Measurements from ENCODE around the gene SLC2A11.
"Not testable (repeated sequence)": the region's sequence is repeated elsewhere in the genome, so short reads cannot be mapped to it uniquely, and the experiment has no call there.

SLC2A11 gene

DNA sequence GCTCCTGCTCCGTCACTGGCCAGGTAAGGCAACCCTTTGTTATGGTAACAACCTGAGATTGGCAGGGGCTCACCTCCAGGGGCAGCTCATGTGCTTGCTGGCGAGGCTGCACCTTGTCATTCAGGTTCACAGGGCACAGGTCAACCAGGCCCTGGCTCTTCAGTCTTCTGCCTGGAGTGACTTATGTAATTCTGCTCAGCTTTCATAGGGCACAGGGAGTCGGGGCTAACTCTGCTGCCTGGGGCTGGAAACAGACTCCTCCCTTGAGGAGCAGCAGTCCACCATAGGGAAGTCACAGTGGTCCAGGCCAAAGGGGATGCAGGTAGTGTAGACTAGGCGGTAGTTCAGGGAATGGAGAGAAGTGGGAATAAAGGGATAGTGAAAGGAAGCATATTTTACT lies 35.0 kb downstream of the SLC2A11 start:
- DNase-seq: no peak

DNA sequence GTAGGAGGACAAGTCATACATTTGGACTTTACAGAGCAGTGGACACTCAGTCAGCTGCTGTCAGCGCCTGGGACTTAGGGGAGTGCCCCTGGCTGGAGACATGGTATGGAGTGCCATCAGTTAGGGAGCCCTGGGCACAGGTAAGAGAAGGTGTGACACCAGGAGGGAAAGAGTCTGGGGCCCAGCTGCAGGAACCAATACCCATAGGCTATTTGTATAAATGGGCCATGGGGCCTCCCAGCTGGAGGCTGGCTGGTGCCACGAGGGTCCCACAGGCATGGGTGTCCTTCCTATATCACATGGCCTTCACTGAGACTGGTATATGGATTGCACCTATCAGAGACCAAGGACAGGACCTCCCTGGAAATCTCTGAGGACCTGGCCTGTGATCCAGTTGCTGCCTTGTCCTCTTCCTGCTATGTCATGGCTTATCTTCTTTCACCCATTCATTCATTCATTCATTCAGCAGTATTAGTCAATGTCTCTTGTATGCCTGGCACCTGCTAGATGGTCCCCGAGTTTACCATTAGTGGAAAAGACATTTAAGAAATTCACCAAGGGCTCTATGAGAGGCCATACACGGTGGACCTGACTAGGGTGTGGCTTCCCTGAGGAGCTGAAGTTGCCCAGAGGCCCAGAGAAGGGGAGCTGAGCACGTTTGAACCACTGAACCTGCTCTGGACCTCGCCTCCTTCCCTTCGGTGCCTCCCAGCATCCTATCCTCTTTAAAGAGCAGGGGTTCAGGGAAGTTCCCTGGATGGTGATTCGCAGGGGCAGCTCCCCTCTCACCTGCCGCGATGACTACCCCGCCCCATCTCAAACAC lies 35.7 kb downstream of the SLC2A11 start:
- no peak for DNase-seq

DNA sequence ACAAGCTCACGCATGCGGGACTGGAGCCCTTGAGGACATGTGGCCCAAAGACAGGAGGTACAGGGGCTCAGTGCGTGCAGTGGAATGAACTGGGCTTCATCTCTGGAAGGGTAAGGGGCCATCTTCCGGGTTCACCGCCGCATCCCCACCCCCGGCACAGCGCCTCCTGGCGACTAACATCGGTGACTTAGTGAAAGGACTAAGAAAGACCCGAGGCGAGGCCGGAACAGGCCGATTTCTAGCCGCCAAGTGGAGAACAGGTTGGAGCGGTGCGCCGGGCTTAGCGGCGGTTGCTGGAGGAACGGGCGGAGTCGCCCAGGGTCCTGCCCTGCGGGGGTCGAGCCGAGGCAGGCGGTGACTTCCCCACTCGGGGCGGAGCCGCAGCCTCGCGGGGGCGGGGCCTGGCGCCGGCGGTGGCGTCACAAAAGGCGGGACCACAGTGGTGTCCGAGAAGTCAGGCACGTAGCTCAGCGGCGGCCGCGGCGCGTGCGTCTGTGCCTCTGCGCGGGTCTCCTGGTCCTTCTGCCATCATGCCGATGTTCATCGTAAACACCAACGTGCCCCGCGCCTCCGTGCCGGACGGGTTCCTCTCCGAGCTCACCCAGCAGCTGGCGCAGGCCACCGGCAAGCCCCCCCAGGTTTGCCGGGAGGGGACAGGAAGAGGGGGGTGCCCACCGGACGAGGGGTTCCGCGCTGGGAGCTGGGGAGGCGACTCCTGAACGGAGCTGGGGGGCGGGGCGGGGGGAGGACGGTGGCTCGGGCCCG lies 36.5 kb downstream of the SLC2A11 start, which contains the start of gene MIF:
TSS of gene MIF (plus strand) at position 439 of the 765 bp plus-strand sequence. CDS start at position 531, 92 bp downstream.
- DNase-seq: peak; percentile 94

DNA sequence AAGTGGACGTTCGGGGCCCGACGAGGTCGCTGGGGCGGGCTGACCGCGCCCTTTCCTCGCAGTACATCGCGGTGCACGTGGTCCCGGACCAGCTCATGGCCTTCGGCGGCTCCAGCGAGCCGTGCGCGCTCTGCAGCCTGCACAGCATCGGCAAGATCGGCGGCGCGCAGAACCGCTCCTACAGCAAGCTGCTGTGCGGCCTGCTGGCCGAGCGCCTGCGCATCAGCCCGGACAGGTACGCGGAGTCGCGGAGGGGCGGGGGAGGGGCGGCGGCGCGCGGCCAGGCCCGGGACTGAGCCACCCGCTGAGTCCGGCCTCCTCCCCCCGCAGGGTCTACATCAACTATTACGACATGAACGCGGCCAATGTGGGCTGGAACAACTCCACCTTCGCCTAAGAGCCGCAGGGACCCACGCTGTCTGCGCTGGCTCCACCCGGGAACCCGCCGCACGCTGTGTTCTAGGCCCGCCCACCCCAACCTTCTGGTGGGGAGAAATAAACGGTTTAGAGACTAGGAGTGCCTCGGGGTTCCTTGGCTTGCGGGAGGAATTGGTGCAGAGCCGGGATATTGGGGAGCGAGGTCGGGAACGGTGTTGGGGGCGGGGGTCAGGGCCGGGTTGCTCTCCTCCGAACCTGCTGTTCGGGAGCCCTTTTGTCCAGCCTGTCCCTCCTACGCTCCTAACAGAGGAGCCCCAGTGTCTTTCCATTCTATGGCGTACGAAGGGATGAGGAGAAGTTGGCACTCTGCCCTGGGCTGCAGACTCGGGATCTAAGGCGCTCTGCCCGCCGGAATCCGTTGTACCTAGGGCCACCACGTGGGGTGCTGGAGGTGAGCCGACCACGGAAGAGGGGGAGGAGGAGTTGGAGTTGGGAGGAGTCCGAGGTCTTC lies 37.3 kb downstream of the SLC2A11 start:
- peak; percentile 72 for DNase-seq

DNA sequence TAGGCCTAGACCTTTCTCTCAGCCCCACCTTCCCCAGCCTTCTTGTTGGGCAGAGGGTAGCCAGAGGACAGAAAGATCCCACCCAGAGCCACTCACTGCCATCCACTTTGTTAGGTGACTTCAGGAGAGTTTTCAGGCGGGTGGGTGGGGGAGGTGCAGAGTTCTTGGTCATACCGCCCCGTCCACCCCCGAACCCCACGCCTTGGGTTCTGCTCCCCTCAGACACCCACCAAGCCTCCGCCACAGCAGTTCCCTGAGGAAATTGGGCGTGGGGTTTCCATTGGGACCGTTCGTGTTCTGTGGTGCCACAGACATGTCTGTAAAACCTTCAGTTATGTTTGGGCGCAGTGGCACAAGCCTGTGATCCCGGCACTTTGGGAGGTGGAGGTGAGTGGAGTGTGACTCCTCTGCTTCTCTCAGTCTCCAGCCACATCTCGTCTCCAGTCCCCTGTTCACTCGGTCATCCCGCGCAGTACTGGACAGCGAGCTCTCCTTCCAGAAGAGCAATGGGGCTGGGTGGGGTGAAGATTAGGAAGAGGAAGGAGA lies 38.0 kb downstream of the SLC2A11 start:
- no peak for DNase-seq

DNA sequence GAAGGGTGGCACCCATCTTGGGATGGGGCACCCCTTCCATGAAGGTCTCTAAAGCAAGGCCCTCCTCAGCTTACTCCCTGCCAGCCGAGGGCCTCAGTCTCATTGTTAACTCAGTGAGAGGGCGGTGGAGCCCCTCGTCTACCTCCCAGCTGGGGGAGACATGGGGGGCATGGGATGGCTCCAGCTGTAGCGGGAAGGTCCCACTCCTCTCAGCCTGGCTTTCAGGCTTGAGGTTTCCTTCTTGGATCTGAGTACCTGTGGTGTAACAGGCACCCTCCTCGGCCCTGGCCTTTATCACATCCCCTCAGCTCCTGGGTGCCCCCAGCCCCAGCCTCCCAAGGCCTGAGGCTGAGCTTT lies 38.5 kb downstream of the SLC2A11 start:
- DNase-seq: no peak

DNA sequence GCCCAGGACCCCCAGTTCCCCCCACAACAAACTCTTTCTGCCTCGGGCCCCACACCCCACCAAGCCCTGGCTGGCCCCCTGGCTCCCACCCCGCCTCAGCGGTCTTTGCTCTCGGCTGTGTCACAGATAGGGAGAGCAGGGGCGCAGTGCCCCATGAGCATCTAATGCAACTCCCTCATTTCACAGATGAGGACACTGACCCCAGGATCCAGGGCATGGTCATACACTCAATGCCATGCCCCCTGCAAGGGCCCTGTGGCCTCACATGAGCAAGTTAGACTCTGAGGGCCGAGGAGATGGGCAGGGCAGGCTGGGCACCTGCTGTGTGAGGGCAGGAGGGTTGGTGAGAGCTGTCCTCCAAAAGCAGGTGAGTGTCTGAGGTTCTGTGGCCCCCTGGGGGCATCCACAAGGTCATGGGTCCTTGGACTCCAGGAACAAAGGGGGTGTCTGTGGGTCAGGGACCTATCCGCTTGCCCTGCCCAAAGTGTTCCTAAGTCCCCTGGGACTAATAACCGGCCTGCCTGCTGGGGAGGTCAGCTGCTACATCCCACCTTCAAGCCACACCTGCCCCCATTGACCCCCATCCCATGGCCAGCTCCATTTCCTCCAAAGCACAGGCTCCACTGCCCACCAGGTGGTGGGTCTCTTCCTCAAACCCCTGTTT lies 39.0 kb downstream of the SLC2A11 start:
- DNase-seq: no peak

DNA sequence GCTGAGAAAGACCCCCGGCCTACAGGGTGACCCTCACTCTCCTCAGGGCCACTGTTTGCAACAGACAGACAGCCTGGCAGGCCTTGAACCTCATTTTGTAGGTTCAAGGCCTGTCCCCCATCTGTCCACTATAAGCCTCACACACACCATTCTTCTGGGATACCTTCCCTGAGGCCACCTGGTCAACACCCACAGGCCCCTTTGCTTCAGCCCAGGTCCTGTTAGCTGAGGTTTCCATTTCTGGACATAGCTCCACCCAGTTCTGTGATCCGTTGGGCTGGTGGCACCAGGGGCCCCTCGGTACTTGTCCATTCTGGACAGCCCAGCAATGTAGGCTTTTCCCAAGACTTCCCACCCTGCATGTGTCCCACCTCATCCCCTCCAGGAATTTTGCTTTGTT lies 39.6 kb downstream of the SLC2A11 start:
- DNase-seq: no peak

DNA sequence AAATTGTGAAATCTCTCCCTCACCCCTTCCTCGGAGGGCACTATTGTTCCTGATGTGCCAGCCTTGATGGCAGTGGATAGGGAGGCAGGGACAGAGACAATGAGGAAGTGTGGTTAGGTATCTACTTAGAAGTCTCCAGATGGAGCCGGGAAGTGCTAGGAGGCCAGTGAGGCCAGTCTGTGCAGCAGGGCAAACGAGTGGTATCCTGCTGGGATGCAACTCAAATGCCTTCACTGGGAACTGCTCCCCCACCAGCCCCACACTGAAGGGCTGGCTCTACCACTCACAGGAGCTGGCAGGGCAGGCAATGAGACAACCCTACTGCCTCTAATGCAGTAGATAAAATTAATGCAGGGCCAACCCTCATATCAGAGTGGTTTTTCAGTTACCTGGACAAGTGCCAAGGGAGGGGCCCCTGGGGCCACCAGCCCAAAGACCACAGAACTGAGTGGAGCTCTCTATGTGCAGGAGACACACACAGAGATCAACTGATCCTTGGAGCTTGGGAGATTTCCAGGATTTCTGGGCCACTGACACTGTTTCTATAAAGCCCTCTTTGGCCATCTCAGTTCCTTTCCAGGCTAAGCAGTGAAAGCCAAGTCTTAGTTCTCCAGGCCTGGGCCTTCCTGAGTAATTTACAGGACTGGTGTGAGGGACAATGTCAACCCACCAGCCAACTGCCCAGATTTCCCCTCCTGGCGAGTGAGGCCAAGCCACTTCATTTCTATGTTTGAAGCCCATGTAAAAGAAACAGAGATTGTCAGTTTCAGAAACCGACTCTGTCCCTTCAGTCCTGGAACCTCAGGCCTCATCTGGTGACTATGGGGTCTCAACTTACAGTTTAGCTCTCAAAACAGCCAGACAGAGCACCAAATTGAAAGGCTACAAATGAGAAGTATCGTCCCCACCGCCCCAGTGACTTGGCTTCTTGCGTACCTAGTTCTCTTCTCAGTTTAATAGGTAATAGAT lies 40.6 kb downstream of the SLC2A11 start:
- DNase-seq: no peak

DNA sequence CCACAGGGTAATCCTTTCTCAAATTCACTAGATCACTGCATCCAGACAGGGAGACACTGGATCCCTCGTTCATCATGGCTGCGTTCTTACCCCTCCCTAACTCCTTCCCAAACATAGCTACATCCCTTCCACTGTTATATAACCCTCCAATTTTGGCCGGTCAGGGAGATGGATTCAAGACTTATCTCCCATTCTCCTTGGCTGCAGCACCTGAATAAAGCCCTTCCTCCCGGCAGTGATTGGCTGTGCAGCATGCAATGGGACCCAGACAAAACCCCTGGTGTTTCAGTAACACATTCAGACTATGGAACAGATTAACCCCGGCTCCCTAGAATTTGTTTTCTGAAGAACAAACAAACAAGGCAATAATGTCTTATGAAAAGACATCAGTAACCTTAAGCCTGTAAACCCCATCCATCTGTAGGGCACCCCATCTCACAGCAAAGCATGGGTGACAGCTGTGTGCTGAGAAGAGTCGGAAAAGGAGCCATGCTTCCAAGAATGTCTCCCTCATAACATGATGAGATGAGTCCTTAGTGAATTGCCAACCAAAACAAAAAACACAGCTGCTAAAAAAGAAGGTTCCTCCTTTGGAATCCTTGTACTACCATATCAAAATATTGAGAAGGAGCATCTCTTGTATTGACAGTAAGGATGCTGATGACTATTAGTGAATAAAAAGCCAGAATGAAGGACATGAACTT lies 41.5 kb downstream of the SLC2A11 start:
- DNase-seq: no peak

DNA sequence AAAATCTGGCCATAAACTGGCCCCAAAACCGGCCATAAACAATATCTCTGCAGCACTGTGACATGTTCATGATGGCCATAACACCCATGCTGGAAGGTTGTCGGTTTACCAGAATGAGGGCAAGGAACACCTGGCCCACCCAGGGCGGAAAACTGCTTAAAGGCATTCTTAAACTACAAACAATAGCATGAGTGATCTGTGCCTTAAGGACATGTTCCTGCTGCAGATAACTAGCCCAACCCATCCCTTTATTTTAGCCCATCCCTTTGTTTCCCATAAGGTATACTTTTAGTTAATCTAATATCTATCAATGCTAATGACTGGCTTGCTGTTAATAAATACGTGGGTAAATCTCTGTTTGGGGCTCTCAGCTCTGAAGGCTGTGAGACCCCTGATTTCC lies 42.6 kb downstream of the SLC2A11 start:
- DNase-seq: not testable (repeated sequence)

DNA sequence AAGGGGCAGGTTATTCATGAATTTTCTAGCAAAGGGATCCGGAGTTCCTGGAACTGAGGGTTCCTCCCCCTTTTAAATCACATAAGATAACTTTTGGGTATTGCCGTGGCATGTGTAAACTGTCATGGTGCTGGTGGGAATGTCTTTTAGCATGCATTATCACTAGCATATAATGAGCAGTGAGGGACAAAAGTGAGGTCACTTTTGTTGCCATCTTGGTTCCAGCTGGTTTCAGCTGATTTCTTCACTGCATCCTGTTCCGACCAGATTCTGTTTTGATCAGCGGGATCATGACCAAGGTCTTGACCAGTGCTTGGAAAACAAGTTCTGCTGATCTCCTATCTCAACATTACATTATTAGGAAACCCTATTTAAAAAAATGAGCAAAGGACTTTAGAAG lies 43.9 kb downstream of the SLC2A11 start:
- no peak for DNase-seq

DNA sequence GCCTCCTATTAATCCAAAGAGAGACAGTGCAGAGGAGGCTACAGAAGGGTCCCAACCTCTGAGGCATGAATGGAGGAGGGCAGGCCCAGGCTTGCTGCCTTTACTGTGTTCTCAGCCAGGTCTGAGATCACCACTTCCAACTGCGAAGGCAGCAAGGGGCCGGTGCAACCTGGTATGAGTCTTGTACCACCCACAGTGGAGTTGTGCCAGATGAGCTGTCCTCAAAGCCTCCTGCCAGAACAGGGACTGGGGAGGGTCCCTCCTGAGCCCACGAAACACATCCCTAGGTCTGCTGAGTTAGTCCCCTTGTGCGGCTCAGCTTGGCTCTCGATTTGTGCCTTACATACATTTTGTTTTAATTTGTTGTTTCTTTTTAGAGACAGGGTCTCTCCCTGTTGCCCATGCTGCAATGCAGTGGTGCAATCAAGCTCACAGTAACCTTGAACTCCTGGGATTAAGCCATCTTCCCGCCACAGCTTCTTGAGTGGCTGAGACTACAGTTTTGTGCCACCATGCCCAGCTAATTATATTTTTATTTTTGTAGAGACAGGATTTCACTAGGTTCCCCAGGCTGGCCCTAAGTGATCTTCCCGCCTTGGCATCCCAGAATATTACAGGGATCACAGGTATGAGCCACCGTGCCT lies 45.8 kb downstream of the SLC2A11 start:
- DNase-seq: no peak

DNA sequence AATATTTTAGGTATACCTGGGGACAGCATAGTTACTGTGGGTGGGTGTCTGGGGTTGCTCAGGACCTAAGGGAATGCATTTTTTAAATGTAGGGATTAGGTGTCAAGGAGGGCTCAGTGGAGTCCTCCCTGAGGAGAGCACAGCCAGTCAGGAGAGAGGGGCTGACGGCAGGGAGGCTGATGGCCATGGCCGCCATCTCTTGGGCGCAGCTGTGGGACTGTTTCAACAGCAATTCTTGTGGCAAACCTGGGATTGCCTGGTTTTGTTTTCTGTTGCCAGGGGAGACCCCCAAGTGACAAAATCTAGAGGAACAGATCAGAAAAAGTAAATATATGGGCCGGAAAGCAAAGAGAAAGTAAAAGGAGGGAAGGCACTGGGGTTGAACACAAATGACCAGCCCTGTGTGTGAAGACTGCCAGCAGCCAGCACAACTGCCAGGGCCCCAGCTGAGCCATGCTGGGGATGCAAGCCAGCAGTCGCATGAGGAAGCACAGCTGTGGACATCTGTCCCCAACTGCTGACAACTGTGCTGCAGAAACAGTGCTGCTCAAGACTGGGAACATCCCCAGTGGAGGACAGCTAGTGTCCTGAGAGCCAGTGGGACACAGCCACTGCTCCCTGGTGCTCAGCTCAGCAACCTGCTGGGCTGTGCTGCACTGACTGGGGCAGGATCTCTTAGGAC lies 47.0 kb downstream of the SLC2A11 start:
- DNase-seq: no peak

DNA sequence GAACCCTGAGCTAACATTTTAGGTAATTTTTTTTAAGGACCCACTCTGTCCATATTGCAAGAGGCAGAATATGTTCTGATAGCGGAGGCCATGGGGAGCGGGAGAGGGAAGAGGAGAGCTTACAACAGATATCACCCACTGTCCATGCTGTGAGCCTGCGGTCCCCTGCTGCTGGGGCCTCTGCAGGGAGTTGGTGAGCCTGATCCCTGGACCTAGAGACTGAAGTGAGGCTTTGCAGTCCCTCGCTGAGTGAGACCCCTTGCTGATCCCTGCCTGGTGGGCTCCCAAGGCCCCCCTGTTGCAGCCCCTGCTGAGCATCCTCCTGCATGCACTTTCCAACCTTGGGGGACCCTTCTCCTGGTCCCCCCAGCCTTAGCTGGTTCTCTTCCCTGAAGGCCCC lies 49.0 kb downstream of the SLC2A11 start:
- DNase-seq: no peak

DNA sequence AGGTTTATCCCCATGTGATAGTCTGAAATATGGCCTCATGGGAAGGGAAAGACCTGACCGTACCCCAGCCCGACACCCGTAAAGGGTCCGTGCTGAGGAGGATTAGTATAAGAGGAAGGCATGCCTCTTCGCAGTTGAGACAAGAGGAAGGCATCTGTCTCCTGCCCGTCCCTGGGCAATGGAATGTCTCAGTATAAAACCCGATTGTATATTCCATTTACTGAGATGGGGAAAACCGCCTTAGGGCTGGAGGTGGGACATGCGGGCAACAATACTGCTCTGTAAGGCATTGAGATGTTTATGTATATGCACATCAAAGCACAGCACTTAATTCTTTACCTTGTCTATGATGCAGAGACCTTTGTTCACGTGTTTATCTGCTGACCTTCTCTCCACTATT lies 49.7 kb downstream of the SLC2A11 start:
- not testable (repeated sequence) for DNase-seq

DNA sequence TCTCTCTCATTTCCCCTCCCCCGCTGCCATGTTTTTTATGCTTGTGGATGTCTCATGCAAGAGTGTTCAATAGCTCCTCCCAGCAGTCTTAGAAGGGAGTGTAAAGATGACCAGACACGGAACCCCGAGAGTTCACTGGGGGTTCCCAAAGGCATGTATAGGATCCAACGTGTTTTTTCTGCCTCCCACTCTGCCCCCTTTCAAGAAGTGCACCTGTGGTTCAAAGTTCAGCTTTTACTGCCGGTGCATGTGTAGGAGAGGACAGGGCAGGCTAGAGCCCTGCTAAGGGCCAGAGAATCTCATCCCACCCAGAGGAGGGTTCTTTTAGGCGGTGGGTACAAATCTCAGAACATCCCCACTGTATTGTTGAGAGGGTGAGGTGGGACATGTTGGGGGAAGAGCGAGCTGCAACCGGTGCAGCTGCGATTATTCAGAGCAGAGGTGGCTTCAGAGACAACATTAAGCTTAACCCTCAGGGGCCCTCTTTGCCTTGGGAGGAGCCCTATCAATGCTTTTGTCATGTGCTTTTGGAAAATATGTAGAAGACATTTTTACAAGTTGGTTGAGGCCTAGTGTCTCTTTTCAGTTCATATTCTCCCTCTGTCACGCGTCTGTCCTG lies 51.0 kb downstream of the SLC2A11 start:
- no peak for DNase-seq

DNA sequence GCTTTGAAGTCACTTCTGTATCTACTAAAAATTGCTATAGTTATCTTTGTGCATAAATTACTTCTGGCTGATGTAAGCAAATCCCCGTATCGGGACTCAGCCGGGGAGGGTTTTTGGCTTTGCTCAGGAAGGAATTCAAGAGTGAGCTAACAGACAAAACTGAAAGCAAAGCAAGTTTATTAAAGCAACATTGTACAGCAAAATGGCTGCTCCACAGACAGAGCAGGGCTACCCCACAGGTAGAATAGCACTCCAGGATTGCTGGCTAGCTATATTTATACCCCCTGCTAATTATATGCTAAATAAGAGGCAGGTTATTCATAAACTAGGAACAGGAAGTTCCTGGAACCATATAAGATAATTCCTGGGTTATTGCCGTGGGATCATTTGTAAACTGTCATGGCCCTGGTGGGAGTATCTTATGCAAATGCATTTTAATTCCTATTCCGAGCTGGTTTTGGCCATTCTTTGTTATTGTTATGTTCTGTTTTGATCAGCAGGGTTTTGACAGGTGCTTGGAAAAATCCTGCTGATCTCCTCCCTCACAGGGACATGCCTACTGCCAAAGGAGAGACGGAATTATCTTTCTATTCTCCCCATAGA lies 51.7 kb downstream of the SLC2A11 start:
- DNase-seq: no peak
